ENCODE measurements around the gene MYO7A.

- TF ChIP-seq POLR2A (IDR thresholded peaks at IDR 0.05) (no peak), CTCF (IDR thresholded peaks at IDR 0.05) (no peak), POLR2AphosphoS5 (IDR thresholded peaks at IDR 0.05) (no peak)
Measured at GRCh38 chr11:77182542-77183430, 54.7 kb downstream of the MYO7A start.
